Left hindlimb (tissue), 1 donor: Measurements from ENCODE around the gene SLC40A1.

Experiments
- DNase-seq: peaks from one replicate; pipeline ENCODE4 v3.0.0-alpha.2; 2018

SLC40A1 gene

DNA sequence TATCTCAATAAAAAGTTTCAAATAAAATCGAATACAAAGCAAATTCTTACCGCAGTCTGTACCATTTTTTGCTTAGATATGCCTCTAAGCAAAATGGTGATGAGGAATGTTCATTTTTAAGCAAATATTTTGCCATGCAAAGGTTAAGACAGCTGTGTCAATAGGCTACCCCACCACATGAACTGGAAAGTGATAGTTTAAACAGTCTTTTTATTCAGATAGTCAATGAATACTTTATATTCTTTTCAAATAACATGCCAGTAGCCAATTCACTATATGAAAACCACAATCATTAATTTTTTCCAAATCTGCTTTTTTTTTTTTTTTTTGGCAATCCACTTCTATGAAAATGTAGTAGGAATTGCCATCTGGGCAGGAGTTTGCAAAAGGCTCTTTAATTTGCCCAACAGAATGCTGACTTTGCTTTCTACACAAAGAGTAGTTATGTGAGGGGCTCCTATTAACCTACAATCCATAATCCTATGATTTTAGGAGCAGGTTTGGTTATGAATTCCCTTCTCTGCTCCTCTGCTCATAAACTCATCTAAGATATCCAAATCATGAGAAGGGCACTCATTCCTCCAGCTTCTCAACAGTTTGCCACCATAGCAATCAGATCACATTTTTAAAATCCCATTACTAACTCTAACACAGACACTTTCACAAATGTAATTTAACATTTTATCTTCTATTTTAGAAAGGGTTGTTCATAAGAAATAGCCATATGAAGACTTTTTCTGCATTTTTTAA is 69.2 kb downstream of the SLC40A1 start:
- DNase-seq: no peak
